GM12801 (cell line): ENCODE results near the gene CH25H.

Source experiments
- TF ChIP-seq, protein P1 (sequence below): IDR thresholded peaks from one replicate; pipeline ENCODE4 v1.5.1; 2011; ENCODE audit warnings: control low read depth; ENCODE audit not compliant: insufficient read length; ENCODE audit errors: extremely low read depth

Gene CH25H, protein sequence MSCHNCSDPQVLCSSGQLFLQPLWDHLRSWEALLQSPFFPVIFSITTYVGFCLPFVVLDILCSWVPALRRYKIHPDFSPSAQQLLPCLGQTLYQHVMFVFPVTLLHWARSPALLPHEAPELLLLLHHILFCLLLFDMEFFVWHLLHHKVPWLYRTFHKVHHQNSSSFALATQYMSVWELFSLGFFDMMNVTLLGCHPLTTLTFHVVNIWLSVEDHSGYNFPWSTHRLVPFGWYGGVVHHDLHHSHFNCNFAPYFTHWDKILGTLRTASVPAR

DNA sequence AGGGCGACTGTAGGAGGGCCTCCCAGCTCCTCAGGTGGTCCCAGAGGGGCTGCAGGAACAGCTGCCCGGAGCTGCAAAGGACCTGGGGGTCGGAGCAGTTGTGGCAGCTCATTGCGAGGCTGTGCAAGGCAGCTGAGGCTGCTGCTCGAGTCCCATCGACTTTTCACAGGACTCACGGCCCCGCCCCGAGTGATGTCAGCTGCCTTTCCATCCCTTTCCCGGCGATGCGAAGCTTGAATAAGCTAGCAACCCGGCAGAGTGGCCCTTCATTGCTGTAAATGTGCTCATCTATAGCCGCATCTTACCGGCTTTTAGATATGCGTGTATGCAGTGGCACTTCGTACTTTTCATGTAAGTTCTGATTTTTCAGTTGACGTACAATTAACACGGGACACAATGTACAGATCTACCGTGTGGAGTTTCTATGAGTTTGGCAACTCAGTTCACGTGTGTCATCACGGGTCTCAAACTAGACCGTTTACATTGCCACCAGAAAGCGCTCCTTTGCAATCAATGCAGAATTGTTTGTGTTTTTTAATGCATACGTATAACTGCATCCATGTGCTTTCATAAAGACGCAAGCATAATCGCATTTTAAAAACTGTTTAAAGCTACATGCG is at the start of gene CH25H:
CH25H (minus strand) TSS at position 137 of the 620 bp plus-strand sequence; CDS start at position 112, 25 bp downstream.
- TF ChIP-seq, protein P1, sequence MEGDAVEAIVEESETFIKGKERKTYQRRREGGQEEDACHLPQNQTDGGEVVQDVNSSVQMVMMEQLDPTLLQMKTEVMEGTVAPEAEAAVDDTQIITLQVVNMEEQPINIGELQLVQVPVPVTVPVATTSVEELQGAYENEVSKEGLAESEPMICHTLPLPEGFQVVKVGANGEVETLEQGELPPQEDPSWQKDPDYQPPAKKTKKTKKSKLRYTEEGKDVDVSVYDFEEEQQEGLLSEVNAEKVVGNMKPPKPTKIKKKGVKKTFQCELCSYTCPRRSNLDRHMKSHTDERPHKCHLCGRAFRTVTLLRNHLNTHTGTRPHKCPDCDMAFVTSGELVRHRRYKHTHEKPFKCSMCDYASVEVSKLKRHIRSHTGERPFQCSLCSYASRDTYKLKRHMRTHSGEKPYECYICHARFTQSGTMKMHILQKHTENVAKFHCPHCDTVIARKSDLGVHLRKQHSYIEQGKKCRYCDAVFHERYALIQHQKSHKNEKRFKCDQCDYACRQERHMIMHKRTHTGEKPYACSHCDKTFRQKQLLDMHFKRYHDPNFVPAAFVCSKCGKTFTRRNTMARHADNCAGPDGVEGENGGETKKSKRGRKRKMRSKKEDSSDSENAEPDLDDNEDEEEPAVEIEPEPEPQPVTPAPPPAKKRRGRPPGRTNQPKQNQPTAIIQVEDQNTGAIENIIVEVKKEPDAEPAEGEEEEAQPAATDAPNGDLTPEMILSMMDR: no peak

DNA sequence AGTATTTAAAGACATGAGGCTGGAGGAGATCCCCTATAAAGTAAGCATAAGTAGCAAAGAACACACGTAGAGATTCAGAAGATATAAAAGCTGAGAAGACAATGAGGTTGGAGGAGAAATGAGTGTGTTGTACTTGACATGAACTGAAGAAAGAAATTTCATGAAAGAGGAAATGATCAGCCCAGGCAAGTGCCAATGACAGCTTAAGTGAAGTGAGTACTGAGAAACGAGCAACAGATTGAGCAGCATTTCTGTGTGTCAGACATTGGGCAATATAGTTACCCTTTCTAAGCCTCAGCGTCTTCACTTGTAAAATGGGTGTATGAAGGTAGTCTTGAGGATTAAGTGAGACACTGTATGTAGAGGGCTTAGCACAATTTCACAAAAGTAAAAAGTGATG is 49.2 kb upstream of the CH25H start:
- TF ChIP-seq, protein P1: no peak

DNA sequence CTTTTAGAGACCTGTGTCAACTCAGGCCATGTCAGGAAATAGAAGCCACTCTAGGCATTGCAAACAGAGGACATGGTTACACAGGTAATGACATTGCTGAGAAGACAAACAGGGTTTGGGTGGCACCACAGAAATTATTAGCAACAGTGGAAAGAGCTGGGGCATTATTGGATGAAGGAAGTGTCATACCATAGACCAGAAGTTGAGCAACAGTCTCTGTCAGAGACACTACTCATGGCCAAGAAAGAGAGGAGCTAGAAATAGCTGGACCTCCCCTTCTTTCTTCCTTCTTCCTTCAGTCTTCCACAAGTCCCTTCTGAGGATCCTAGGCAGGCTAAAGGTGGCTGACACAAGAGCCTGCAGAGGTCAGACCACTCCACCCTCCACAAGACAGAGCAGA is 48.7 kb upstream of the CH25H start:
- TF ChIP-seq, protein P1: no peak

DNA sequence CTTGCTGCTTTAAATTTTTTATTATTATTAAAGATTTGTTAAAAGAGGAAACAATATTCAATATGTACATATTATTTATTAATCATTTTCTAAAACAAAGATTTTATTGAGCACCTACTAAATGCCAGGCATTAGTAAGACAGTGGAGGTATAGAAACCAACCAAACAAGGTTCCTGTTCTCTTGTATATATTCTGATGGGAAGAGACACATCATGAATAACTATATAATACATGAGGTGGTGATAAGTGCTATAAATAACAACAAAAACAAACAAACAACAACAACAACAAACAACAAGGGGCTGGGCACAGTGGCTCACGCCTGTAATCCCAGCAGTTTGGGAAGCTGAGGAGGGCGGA is 45.1 kb upstream of the CH25H start:
- TF ChIP-seq, protein P1: no peak

DNA sequence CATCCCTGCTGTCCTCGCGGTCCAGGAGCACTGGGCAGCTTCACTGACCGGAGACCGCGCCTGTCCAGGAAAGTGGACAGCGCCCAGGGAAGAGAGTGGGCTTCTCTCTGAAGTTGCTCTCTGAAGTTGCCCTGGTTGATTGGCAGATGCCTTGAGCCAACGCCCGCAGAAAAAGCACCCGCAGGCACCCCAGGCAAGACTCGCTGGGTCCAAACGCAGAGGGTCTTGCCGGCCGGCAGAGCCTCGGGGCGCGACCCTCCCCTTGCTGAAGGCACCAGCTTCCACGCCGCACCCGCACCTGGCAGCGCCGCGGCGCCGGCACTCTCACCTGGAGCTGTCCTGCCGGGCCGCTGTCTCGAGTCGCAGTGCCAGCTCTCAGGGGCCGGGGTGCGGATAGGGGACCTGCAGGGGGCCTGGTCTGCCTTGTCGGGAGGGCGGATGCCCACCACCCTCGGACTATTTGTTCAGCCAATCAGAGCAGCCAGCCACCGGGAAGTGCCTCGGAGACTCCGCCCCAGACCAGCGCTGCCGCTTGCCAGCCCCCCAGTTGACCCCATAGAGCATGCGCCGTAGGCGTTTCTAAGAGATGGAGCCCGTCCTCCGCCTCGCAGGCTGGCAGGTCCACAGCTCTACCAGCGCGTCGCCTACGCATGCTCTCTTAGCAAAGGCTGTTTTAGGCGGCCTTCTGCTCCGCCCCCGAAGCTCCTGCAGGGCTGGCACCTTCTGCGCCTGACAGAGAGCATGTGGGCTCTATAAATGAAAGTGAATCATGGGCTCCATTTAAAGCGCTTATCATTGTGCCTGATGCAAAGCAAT is 44.5 kb upstream of the CH25H start, which contains the start of gene LIPA:
LIPA (minus strand) TSS at position 367 of the 816 bp plus-strand sequence. CDS start 4,127 bp downstream, outside the sequence.
- TF ChIP-seq, protein P1: no peak

DNA sequence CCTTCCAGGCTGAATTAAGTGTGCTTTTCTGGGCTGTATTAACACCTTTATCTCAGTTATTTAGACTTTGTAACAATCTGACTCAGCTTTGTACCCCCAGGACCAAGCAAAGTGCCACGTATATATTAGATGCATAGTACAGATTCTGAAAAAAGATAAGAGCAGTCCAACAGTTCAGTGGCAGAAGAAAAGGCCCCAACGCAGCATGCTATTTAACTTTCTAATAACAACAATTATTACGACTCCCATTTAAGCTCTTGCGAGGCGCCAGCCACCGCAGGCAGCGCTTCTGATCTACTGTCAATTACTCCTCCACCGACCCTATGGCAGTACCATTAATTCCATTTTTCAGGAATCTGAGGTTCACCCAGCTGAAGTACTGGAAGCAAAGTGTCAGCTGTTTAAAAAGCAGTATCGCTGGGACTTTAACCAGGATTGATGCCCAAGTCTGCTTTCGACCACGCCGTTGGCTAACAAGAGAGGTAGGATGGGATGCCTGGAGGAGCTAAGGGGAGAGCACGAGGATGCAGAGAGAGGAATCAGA is 43.8 kb upstream of the CH25H start:
- TF ChIP-seq, protein P1: no peak

DNA sequence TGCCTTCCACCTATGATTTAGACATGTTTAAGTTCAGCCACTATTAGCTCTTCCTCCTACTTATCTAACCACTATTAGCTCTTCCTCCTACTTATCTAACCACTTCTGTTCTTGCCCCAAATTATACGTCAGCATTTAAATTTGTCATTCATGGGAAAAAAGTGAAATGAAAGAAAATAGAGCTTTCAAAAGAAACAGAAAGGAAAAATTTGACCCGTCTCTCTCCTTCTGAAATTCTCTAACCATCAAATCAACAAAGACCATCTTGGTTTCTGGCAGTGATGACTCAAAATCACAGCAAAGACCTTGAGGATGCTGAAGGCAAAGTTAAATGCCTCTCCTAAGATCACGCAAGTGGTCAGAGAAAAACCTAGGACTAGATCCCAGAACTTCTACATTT is 41.9 kb upstream of the CH25H start:
- TF ChIP-seq, protein P1: no peak
